ENCODE data around the gene LMTK2. TPM values are rescaled to one million over a fixed set of nuclear protein-coding genes. Genes with fewer than 3 reads are reported as not detected.

The LMTK2 gene
- total and polyA plus RNA-seq, 4 donors: 15.2 to 29.3 (median 22.2) TPM

DNA sequence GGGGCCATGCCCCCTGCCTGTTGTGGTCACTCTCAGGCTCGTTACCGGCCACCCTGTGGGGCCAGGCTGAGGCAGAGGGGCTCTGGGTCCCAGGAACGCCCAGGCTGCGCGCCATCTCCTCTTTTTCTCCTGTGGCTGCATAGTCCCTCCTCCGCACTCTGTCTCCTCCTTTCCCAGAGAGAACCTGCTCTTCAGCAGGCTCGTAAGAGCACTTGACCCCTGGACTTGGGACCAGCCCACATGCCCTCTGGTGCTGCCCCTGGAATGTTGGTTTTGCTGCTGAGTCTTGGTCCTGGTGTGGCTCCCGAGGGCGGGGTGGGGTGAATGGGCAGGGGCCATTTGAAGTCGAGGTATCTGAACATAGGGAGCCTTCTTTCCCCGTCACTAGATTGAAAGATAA, 98.0 kb downstream of the LMTK2 start:
- 91% methylated on average over 11 of the region's 11 CpGs for WGBS (ENCODE audit: insufficient coverage)

DNA sequence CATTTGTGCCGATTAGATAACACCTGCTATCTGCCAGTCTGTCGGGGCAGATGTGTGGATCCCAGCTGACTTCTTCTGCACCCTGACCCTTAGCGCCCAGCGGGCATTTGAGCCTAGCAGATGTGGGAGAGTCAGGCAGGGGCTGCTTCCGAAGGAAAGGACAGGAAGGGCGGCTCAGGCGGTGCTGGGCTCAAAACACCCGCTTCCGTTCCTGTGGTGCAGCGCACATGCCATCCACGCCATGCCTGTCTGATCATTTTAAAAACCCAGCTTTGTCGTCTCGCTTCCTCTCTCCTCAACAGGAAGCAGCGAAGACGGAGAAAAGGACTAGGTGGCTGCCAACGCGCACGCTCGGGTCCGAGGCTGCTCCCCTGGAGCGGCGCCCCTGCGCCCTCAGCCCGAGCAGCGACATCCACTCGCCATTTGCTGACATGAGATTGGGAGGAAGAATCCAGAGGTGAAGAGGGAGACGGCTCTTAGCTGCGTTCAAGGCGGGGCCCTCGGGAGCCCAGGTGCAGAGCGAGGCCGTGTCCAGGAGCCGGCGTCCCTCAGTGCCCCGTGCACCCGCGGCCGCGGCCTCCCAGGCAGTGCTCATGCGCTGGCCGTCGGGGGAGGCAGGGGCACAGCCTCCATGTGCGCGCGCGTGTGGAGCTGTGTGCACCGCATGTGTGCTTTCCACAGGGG, 98.6 kb downstream of the LMTK2 start:
- Histone ChIP-seq H3K4me1 (ENCODE audit: control insufficient read depth, insufficient read depth, low read length) (peaks cover under 1% of the 10 kb centered on the region), H3K27me3 (ENCODE audit: control insufficient read depth, insufficient read depth, low read length) (no peaks in the 10 kb centered on the region), H3K36me3 (ENCODE audit: control insufficient read depth, insufficient read depth, low read length) (peaks cover 49% of the 10 kb centered on the region), H3K27ac (ENCODE audit: low read depth, low read length) (no peak overlapping the region), H3K9me3 (ENCODE audit: control insufficient read depth, insufficient read depth, low read length) (no peaks in the 10 kb centered on the region), H3K4me3 (ENCODE audit: low read depth, low read length) (no peak overlapping the region)
- 97% methylated on average over 45 of the region's 47 CpGs for WGBS (ENCODE audit: insufficient coverage)
- no peak for DNase-seq (ENCODE audit: low read depth in 4 of 6, low spot score in 6 of 6)

More for the DNA sequence above, 98.0 kb downstream of the LMTK2 start:
- H3K9me3 ChIP-seq (ENCODE audit: control insufficient read depth, insufficient read depth, low read length): no peaks in the 10 kb centered on the region
- H3K4me1 ChIP-seq (ENCODE audit: control insufficient read depth, insufficient read depth, low read length): no peaks in the 10 kb centered on the region
- no peaks in the 10 kb centered on the region for H3K27me3 ChIP-seq (ENCODE audit: control insufficient read depth, insufficient read depth, low read length)
- peaks cover 49% of the 10 kb centered on the region for H3K36me3 ChIP-seq (ENCODE audit: control insufficient read depth, insufficient read depth, low read length)
- H3K4me3 ChIP-seq (ENCODE audit: low read depth, low read length): no peak overlapping the region
- DNase-seq (ENCODE audit: low read depth in 4 of 6, low spot score in 6 of 6): no peak
- H3K27ac ChIP-seq (ENCODE audit: low read depth, low read length): no peak overlapping the region

DNA sequence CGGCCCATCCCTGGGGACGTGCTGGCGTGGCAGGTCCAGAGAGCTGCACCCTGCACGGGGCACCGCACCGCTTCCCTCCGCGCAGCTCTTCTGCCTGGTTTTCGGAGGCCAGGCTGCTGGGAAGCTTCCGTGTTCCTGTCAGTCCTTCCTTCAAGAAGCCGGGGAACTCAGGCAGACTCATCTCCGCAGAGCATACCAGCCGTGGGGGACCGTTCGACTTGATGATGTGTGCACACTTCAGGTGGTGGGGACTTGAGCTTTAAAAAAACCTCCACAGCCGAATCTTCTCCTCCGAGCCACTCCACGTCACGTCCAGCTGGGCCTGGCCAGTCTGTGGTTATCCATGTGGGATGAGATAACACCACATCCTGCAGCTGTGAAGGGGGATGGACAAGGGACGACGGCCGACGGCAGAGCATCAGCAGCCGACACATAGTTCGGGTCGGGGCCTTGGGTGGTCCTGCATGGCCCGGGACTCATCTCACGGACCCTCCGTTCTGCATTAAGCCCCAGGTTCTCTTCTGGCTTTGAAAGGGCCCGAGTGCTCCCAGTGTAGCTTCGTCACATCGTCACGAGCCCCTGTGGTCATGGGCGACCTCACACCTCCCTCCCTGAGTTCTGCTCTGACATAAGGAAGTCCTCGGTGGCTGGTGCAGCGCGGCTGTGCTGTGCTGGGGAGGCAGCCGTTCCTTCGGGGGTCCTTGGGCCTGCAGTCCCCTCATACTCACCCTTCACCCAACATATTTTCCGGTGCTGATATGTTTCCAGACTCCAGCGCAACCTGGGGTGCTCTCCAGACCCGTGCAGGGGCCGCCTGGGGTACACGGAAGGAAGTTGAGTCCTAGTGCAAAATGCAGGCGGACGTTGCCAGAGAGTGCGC, 100.0 kb downstream of the LMTK2 start:
- no peak overlapping the region for H3K4me3 ChIP-seq (ENCODE audit: low read depth, low read length)
- H3K4me1 ChIP-seq (ENCODE audit: control insufficient read depth, insufficient read depth, low read length): peaks cover 10% of the 10 kb centered on the region
- H3K27ac ChIP-seq (ENCODE audit: low read depth, low read length): no peak overlapping the region
- peaks cover 49% of the 10 kb centered on the region for H3K36me3 ChIP-seq (ENCODE audit: control insufficient read depth, insufficient read depth, low read length)
- no peak for DNase-seq (ENCODE audit: low read depth in 4 of 6, low spot score in 6 of 6)
- no peaks in the 10 kb centered on the region for H3K27me3 ChIP-seq (ENCODE audit: control insufficient read depth, insufficient read depth, low read length)
- WGBS (ENCODE audit: insufficient coverage): 93% methylated on average over 42 of the region's 47 CpGs
- no peaks in the 10 kb centered on the region for H3K9me3 ChIP-seq (ENCODE audit: control insufficient read depth, insufficient read depth, low read length)

DNA sequence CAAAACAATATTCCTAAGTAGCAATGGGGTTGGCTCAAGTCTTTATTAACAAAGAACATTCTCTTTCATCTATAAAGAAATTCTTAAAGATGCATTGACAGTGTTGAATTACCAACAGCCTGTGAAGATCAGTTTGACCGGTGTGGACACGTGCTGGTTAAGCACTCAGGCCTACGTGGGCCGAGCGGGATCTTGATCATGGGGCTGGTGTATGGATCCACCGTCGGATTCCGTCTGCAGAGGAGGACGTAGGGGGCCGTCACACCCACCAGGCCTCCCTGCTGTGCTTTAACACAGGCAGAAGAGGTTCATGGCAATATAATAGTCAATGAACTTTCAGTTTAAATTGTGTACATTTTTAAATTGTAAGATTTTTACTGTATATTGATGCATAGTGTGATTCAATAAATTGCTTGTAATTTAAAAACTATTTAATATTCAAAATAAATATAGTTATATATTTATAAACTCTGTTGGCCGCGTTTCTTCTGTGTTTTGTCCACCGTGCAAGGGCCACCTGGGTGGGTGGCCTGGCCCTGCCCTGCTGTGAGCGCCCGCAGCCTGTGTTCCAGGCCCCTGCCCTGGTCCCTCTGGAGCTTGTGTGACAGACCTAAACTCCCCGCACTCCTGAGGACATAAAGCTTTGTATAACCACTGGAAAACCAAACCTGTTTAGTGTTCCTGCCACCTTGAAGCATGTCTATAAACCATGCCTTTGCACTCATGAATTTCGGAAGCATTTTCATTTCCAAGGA, 102.7 kb downstream of the LMTK2 start:
- Histone ChIP-seq H3K27me3 (ENCODE audit: control insufficient read depth, insufficient read depth, low read length) (no peaks in the 10 kb centered on the region), H3K4me3 (ENCODE audit: low read depth, low read length) (no peak overlapping the region), H3K27ac (ENCODE audit: low read depth, low read length) (no peak overlapping the region), H3K9me3 (ENCODE audit: control insufficient read depth, insufficient read depth, low read length) (no peaks in the 10 kb centered on the region), H3K4me1 (ENCODE audit: control insufficient read depth, insufficient read depth, low read length) (peaks cover 13% of the 10 kb centered on the region), H3K36me3 (ENCODE audit: control insufficient read depth, insufficient read depth, low read length) (peaks cover 46% of the 10 kb centered on the region)
- no peak for DNase-seq (ENCODE audit: low read depth in 4 of 6, low spot score in 6 of 6)
- WGBS (ENCODE audit: insufficient coverage): 94% methylated on average over 7 of the region's 17 CpGs

DNA sequence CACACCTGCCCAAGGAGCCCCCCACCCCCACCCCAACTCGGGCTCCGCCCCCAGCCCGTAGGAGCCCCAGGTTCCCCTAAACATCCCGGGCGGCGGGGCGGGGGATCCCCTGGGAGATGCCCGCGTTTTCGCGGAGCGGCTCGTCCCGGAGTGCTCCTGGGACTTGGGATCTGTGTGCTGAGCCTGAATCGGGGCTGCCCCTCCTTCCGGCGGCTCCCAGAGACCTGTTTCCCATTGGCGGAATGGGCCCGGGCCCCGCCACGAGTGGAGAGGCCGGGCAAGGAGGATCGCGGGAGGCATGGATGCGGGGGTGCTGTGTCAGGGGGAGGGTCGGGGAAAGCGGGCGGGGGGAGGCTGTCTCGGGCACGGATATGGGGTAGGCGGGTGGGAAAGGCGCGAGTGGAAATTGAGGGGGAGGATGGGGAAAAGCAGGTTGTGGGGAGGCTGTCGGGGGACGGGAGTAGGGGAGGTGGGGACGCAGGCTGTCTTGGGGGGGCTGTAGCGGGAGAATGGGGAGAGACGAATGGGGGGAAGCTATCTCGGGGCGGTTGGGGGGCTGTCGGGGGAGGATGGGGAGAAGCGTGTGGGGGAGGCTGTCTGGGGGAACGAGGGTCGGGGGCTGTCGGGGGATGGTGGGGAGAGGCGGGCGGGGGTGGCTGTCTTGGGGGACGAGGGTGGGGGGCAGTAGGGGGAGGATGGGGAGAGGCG, 104.0 kb downstream of the LMTK2 start:
- no peaks in the 10 kb centered on the region for H3K9me3 ChIP-seq (ENCODE audit: control insufficient read depth, insufficient read depth, low read length)
- H3K27ac ChIP-seq (ENCODE audit: low read depth, low read length): no peak overlapping the region
- under 1% methylated on average over 28 of the region's 49 CpGs for WGBS (ENCODE audit: insufficient coverage)
- H3K4me1 ChIP-seq (ENCODE audit: control insufficient read depth, insufficient read depth, low read length): peaks cover 13% of the 10 kb centered on the region
- peak in 3 of 6 donors; percentile 7 to 76 (median 69) for DNase-seq (ENCODE audit: low read depth in 4 of 6, low spot score in 6 of 6)
- no peaks in the 10 kb centered on the region for H3K27me3 ChIP-seq (ENCODE audit: control insufficient read depth, insufficient read depth, low read length)
- H3K36me3 ChIP-seq (ENCODE audit: control insufficient read depth, insufficient read depth, low read length): peaks cover 44% of the 10 kb centered on the region
- H3K4me3 ChIP-seq (ENCODE audit: low read depth, low read length): peak overlapping the region; percentile 31

DNA sequence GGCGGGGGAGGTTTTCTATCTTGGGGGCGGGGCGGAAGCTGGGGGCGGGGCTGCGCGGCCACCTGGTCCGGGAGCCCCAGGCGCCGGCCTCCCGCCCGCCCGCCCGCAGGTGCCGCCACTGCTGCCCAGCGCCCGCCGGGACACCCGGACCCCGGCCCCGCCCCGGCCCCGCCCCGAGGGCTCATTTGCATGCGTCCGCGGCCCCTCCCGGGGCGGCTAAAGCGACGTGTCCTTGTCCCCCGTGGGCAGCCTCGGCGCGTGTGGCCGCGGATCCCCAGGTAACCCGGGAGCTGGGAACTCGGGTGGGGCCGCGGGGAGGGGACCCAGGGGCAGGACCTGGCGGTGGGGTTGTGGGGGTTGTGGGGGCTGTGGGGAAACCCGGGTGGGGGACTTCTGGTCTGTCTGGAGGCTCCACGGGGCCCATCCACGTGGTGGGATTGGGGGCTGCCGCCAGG, 104.6 kb downstream of the LMTK2 start, which contains the start of gene BHLHA15:
BHLHA15 (plus strand) TSS at position 219 of the 455 bp plus-strand sequence. CDS start 871 bp downstream, outside the sequence.
- DNase-seq (ENCODE audit: low read depth in 4 of 6, low spot score in 6 of 6): peak in 1 of 6 donors; percentile 30

DNA sequence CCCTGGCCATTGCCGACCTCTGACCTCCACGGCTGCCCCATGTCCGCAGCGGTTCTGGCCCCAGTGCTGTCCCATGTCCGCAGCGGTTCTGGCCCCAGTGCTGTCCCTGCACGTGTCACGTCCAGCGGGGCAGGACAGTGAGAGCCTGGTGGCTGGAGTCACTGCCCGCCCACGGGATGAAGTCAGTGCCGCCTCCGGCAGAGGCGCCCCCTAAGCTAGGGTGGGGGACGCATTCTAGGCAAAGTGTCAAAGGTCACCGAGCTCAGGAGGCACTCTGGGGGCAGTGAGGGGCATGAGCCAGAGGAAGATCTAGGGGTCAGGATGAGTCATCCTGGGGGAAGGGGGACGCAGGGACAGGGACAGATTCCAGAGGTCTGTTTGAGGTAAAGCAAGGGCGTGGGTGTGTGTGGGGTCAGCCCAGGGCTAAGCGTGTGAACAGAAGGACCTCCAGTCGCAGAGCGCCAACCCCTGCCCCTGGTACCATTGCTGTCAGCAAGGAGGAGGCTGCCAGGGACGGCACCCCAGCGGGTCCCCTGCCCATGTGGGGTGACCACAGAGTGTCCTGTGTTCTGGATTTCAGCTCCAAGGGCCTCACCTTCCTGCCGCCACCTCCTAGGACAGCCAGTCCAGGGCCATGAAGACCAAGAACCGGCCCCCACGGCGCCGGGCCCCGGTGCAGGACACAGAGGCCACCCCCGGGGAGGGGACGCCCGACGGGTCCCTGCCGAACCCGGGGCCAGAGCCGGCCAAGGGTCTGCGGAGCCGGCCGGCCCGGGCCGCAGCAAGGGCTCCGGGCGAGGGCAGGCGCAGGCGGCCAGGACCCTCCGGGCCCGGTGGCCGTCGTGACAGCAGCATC, 105.2 kb downstream of the LMTK2 start:
- Histone ChIP-seq H3K27me3 (ENCODE audit: control insufficient read depth, insufficient read depth, low read length) (no peaks in the 10 kb centered on the region), H3K4me1 (ENCODE audit: control insufficient read depth, insufficient read depth, low read length) (peaks cover 13% of the 10 kb centered on the region), H3K27ac (ENCODE audit: low read depth, low read length) (no peak overlapping the region), H3K4me3 (ENCODE audit: low read depth, low read length) (no peak overlapping the region), H3K36me3 (ENCODE audit: control insufficient read depth, insufficient read depth, low read length) (peaks cover 45% of the 10 kb centered on the region), H3K9me3 (ENCODE audit: control insufficient read depth, insufficient read depth, low read length) (no peaks in the 10 kb centered on the region)
- DNase-seq (ENCODE audit: low read depth in 4 of 6, low spot score in 6 of 6): no peak
- WGBS (ENCODE audit: insufficient coverage): 86% methylated on average over 49 of the region's 49 CpGs

More for the DNA sequence above, 104.6 kb downstream of the LMTK2 start, which contains the start of gene BHLHA15:
- 2% methylated on average over 40 of the region's 45 CpGs for WGBS (ENCODE audit: insufficient coverage)
- Histone ChIP-seq H3K27ac (ENCODE audit: low read depth, low read length) (no peak within 1 kb of the TSS), H3K4me1 (ENCODE audit: control insufficient read depth, insufficient read depth, low read length) (peaks cover 13% of the 10 kb centered on the region), H3K36me3 (ENCODE audit: control insufficient read depth, insufficient read depth, low read length) (peaks cover 46% of the 10 kb centered on the region), H3K4me3 (ENCODE audit: low read depth, low read length) (peak within 1 kb of the TSS; percentile 31), H3K27me3 (ENCODE audit: control insufficient read depth, insufficient read depth, low read length) (no peaks in the 10 kb centered on the region), H3K9me3 (ENCODE audit: control insufficient read depth, insufficient read depth, low read length) (no peaks in the 10 kb centered on the region)

DNA sequence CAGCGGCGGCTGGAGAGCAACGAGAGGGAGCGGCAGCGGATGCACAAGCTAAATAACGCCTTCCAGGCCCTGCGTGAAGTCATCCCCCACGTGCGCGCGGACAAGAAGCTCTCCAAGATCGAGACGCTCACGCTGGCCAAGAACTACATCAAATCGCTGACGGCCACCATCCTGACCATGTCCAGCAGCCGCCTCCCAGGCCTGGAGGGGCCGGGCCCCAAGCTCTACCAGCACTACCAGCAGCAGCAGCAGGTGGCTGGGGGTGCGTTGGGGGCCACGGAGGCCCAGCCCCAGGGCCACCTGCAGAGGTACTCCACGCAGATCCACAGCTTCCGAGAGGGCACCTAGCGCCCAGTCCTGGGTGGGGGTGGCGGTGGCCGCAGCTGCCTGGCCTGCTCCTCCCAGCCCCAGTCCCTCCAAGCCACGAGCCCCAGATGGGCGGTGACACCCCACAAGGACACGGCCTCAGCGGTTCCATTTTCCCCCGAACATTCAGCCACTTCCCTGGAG, 105.9 kb downstream of the LMTK2 start:
- no peak overlapping the region for H3K27ac ChIP-seq (ENCODE audit: low read depth, low read length)
- no peak overlapping the region for H3K4me3 ChIP-seq (ENCODE audit: low read depth, low read length)
- H3K27me3 ChIP-seq (ENCODE audit: control insufficient read depth, insufficient read depth, low read length): no peaks in the 10 kb centered on the region
- no peaks in the 10 kb centered on the region for H3K9me3 ChIP-seq (ENCODE audit: control insufficient read depth, insufficient read depth, low read length)
- H3K4me1 ChIP-seq (ENCODE audit: control insufficient read depth, insufficient read depth, low read length): peaks cover 17% of the 10 kb centered on the region
- DNase-seq (ENCODE audit: low read depth in 4 of 6, low spot score in 6 of 6): no peak
- WGBS (ENCODE audit: insufficient coverage): 94% methylated on average over 30 of the region's 30 CpGs
- H3K36me3 ChIP-seq (ENCODE audit: control insufficient read depth, insufficient read depth, low read length): peaks cover 47% of the 10 kb centered on the region
